Measurements from ENCODE around the gene HPN. TPM values are rescaled to one million over a fixed set of nuclear protein-coding genes. Genes with fewer than 3 reads are reported as not detected.

The HPN gene
- total and polyA plus RNA-seq, 2 experiments from 2014 or later: 150 to 241 TPM

- no peak overlapping the region for H3K27ac ChIP-seq
- H3K9me2 ChIP-seq (replicated peaks; ENCODE audit: insufficient read depth): no peaks in the 10 kb centered on the region
- DNase-seq (ENCODE audit: low spot score): peak; percentile 4
- H4K20me1 ChIP-seq (ENCODE audit: insufficient read depth, poor library complexity, severe bottlenecking): no peaks in the 10 kb centered on the region
- H3K27me3 ChIP-seq: no peaks in the 10 kb centered on the region
- H3K4me2 ChIP-seq: no peak overlapping the region
- 95% methylated on average over 29 of the region's 29 CpGs for WGBS (ENCODE audit: low lambda C conversion rate, missing lambda C conversion rate)
- no peaks in the 10 kb centered on the region for H3K9me3 ChIP-seq (ENCODE audit: low read depth)
- H3K4me1 ChIP-seq (ENCODE audit: insufficient read depth): no peaks in the 10 kb centered on the region
- no peak overlapping the region for H3K4me3 ChIP-seq
- no peaks in the 10 kb centered on the region for H3K79me2 ChIP-seq
- H2AFZ ChIP-seq: no peak overlapping the region
- no peaks in the 10 kb centered on the region for H3K36me3 ChIP-seq (replicated peaks; ENCODE audit: insufficient read depth, low read depth)
- TF ChIP-seq EZH2phosphoT487 (IDR thresholded peaks at IDR 0.05; ENCODE audit: low read depth, severe bottlenecking, unreplicated experiment) (no peak), EZH2 (IDR thresholded peaks at IDR 0.05; ENCODE audit: borderline replicate concordance) (no peak)
- TF ChIP-seq, protein P1, sequence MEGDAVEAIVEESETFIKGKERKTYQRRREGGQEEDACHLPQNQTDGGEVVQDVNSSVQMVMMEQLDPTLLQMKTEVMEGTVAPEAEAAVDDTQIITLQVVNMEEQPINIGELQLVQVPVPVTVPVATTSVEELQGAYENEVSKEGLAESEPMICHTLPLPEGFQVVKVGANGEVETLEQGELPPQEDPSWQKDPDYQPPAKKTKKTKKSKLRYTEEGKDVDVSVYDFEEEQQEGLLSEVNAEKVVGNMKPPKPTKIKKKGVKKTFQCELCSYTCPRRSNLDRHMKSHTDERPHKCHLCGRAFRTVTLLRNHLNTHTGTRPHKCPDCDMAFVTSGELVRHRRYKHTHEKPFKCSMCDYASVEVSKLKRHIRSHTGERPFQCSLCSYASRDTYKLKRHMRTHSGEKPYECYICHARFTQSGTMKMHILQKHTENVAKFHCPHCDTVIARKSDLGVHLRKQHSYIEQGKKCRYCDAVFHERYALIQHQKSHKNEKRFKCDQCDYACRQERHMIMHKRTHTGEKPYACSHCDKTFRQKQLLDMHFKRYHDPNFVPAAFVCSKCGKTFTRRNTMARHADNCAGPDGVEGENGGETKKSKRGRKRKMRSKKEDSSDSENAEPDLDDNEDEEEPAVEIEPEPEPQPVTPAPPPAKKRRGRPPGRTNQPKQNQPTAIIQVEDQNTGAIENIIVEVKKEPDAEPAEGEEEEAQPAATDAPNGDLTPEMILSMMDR (IDR thresholded peaks at IDR 0.05; ENCODE audit: poor library complexity): no peak
Observed at GRCh38 chr19:35060160-35060855, 18.8 kb downstream of the HPN start.

- H3K4me2 ChIP-seq: no peak overlapping the region
- no peaks in the 10 kb centered on the region for H3K4me1 ChIP-seq (ENCODE audit: insufficient read depth)
- H3K36me3 ChIP-seq (replicated peaks; ENCODE audit: insufficient read depth, low read depth): no peaks in the 10 kb centered on the region
- no peaks in the 10 kb centered on the region for H3K79me2 ChIP-seq
- 92% methylated on average over 7 of the region's 7 CpGs for WGBS (ENCODE audit: low lambda C conversion rate, missing lambda C conversion rate)
- no peak overlapping the region for H3K4me3 ChIP-seq
- no peak overlapping the region for H3K27ac ChIP-seq
- no peak overlapping the region for H2AFZ ChIP-seq
- H3K9me3 ChIP-seq (ENCODE audit: low read depth): no peaks in the 10 kb centered on the region
- no peaks in the 10 kb centered on the region for H3K9me2 ChIP-seq (replicated peaks; ENCODE audit: insufficient read depth)
- no peak for DNase-seq (ENCODE audit: low spot score)
- no peaks in the 10 kb centered on the region for H4K20me1 ChIP-seq (ENCODE audit: insufficient read depth, poor library complexity, severe bottlenecking)
- no peaks in the 10 kb centered on the region for H3K27me3 ChIP-seq
- TF ChIP-seq EZH2 (IDR thresholded peaks at IDR 0.05; ENCODE audit: borderline replicate concordance) (no peak), EZH2phosphoT487 (IDR thresholded peaks at IDR 0.05; ENCODE audit: low read depth, severe bottlenecking, unreplicated experiment) (no peak)
- TF ChIP-seq, protein P1 (IDR thresholded peaks at IDR 0.05; ENCODE audit: poor library complexity): no peak
Observed at GRCh38 chr19:35061583-35062373, 20.3 kb downstream of the HPN start.

GRCh38 chr19:35062942-35063341, 21.4 kb downstream of the HPN start:
- no peaks in the 10 kb centered on the region for H3K4me1 ChIP-seq (ENCODE audit: insufficient read depth)
- DNase-seq (ENCODE audit: low spot score): no peak
- TF ChIP-seq, protein P1 (IDR thresholded peaks at IDR 0.05; ENCODE audit: poor library complexity): no peak
- TF ChIP-seq EZH2 (IDR thresholded peaks at IDR 0.05; ENCODE audit: borderline replicate concordance): no peak
- no peak for TF ChIP-seq EZH2phosphoT487 (IDR thresholded peaks at IDR 0.05; ENCODE audit: low read depth, severe bottlenecking, unreplicated experiment)
- H3K9me2 ChIP-seq (replicated peaks; ENCODE audit: insufficient read depth): no peaks in the 10 kb centered on the region
- no peak overlapping the region for H3K4me2 ChIP-seq
- H3K36me3 ChIP-seq (replicated peaks; ENCODE audit: insufficient read depth, low read depth): no peaks in the 10 kb centered on the region
- no peaks in the 10 kb centered on the region for H3K27me3 ChIP-seq
- H2AFZ ChIP-seq: no peak overlapping the region
- H3K79me2 ChIP-seq: no peaks in the 10 kb centered on the region
- no peaks in the 10 kb centered on the region for H3K9me3 ChIP-seq (ENCODE audit: low read depth)
- whole genome bisulfite sequencing (ENCODE audit: low lambda C conversion rate, missing lambda C conversion rate): 89% methylated on average over 7 of the region's 7 CpGs
- H4K20me1 ChIP-seq (ENCODE audit: insufficient read depth, poor library complexity, severe bottlenecking): no peaks in the 10 kb centered on the region
- H3K27ac ChIP-seq: no peak overlapping the region
- no peak overlapping the region for H3K4me3 ChIP-seq
